Measurements from ENCODE around the gene RAMP3. TPM values are rescaled to one million over a fixed set of nuclear protein-coding genes. Genes with fewer than 3 reads are reported as not detected.

Gene RAMP3
- total RNA-seq, 4 donors from 2014 or later = 14.4 to 62.9 (median 33.6) TPM

DNA sequence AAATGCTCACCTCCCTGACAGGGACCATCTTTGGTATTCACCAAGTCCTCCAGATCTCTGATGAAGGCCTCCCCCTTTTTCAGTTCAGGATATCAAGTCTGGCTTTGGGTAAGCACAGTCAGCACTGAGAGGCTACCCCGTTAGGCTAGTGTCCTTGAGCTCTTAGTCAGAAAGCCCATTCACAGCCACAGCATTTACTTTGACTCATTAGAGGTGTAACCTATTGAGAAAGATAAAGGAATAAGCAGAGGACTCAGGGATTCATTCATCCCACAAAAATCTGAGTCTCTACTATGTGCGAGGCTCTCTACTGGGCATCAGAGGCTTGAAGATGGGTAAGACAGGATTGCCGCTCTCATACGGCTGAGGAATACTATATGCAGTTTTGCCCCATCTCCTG lies 14.0 kb upstream of the RAMP3 start:
- TF ChIP-seq POLR2A (IDR thresholded peaks at IDR 0.05) = no peak
- TF ChIP-seq POLR2AphosphoS5 (IDR thresholded peaks at IDR 0.05) = no peak
- no peak for TF ChIP-seq EP300 (IDR thresholded peaks at IDR 0.05)
- TF ChIP-seq CTCF (IDR thresholded peaks at IDR 0.05) = no peak
- H3K27ac ChIP-seq = no peak overlapping the region
- H3K9me3 ChIP-seq = no peaks in the 10 kb centered on the region
- DNase-seq (ENCODE audit: low spot score in 2 of 2) = no peak
- peaks cover 16% of the 10 kb centered on the region for H3K27me3 ChIP-seq
- no peaks in the 10 kb centered on the region for H3K36me3 ChIP-seq
- H3K4me3 ChIP-seq = no peak overlapping the region
- no peaks in the 10 kb centered on the region for H3K4me1 ChIP-seq
- 86% methylated on average over 4 of the region's 4 CpGs for WGBS

- Histone ChIP-seq H3K27me3 (peaks cover 23% of the 10 kb centered on the region), H3K4me3 (no peak overlapping the region), H3K4me1 (no peaks in the 10 kb centered on the region), H3K9me3 (no peaks in the 10 kb centered on the region), H3K27ac (no peak overlapping the region), H3K36me3 (no peaks in the 10 kb centered on the region)
- TF ChIP-seq EP300 (IDR thresholded peaks at IDR 0.05) (no peak), POLR2A (IDR thresholded peaks at IDR 0.05) (no peak), POLR2AphosphoS5 (IDR thresholded peaks at IDR 0.05) (no peak), CTCF (IDR thresholded peaks at IDR 0.05) (no peak)
- peak; percentile 20 to 62 for DNase-seq (ENCODE audit: low spot score in 2 of 2)
- 96% methylated on average over 4 of the region's 7 CpGs for WGBS
Measured at GRCh38 chr7:45145881-45146280, 11.7 kb upstream of the RAMP3 start.

GRCh38 chr7:45146531-45147379 lies 10.8 kb upstream of the RAMP3 start:
- DNase-seq (ENCODE audit: low spot score in 2 of 2) = peak; percentile 46 to 67
- no peak overlapping the region for H3K4me3 ChIP-seq
- no peaks in the 10 kb centered on the region for H3K36me3 ChIP-seq
- no peak for TF ChIP-seq CTCF (IDR thresholded peaks at IDR 0.05)
- no peak for TF ChIP-seq EP300 (IDR thresholded peaks at IDR 0.05)
- no peak for TF ChIP-seq POLR2A (IDR thresholded peaks at IDR 0.05)
- TF ChIP-seq POLR2AphosphoS5 (IDR thresholded peaks at IDR 0.05) = no peak
- peaks cover 26% of the 10 kb centered on the region for H3K27me3 ChIP-seq
- H3K27ac ChIP-seq = no peak overlapping the region
- no peaks in the 10 kb centered on the region for H3K4me1 ChIP-seq
- 92% methylated on average over 4 of the region's 19 CpGs for WGBS
- no peaks in the 10 kb centered on the region for H3K9me3 ChIP-seq

GRCh38 chr7:45147858-45148652 lies 9.5 kb upstream of the RAMP3 start:
- Histone ChIP-seq H3K4me1 (no peaks in the 10 kb centered on the region), H3K9me3 (no peaks in the 10 kb centered on the region), H3K27me3 (peaks cover 26% of the 10 kb centered on the region), H3K36me3 (no peaks in the 10 kb centered on the region), H3K4me3 (no peak overlapping the region), H3K27ac (no peak overlapping the region)
- whole genome bisulfite sequencing = 59% methylated on average over 28 of the region's 32 CpGs
- TF ChIP-seq EP300 (IDR thresholded peaks at IDR 0.05) = no peak
- no peak for TF ChIP-seq POLR2A (IDR thresholded peaks at IDR 0.05)
- TF ChIP-seq CTCF (IDR thresholded peaks at IDR 0.05) = no peak
- no peak for TF ChIP-seq POLR2AphosphoS5 (IDR thresholded peaks at IDR 0.05)
- peak; percentile 49 to 77 for DNase-seq (ENCODE audit: low spot score in 2 of 2)

DNA sequence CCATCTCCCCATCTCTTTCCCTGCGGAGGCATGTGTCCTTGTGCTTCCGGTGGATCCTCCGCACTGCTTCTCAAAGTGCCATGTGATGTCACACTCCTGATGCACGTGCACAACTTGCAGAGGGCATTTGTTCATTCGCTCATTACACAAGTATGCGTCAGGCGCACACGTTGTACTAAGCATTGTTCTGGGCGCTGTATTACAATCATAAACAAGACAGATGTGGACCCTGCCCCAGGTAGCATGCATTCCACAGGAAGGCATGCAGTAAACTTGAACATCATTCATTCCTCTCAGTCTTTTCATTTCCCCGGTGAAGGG lies 9.0 kb upstream of the RAMP3 start:
- 80% methylated on average over 10 of the region's 10 CpGs for WGBS
- Histone ChIP-seq H3K4me3 (no peak overlapping the region), H3K27me3 (peaks cover 26% of the 10 kb centered on the region), H3K9me3 (no peaks in the 10 kb centered on the region), H3K27ac (no peak overlapping the region), H3K36me3 (no peaks in the 10 kb centered on the region), H3K4me1 (no peaks in the 10 kb centered on the region)
- TF ChIP-seq EP300 (IDR thresholded peaks at IDR 0.05) (no peak), POLR2AphosphoS5 (IDR thresholded peaks at IDR 0.05) (no peak), POLR2A (IDR thresholded peaks at IDR 0.05) (no peak)
- DNase-seq (ENCODE audit: low spot score in 2 of 2) = no peak

All from suprapubic skin (tissue), 4 donors.